Endodermal cell (in vitro differentiated cells): ENCODE results near the gene PPIP5K2. TPM values are rescaled to one million over a fixed set of nuclear protein-coding genes. Genes with fewer than 3 reads are reported as not detected.

ENCODE experiments used
- DNase-seq: peaks from one replicate; pipeline ENCODE4 v3.0.0-alpha.2; 2017
- H3K27ac ChIP-seq: 2 replicates; pipeline ENCODE4 v1.5.1; 2013; ENCODE audit warnings: mild to moderate bottlenecking, low read depth, low read length, moderate library complexity
- H3K27me3 ChIP-seq: 2 replicates; pipeline ENCODE4 v1.6.1; 2013; ENCODE audit warnings: mild to moderate bottlenecking, low read length, moderate library complexity; ENCODE audit not compliant: insufficient read depth, control insufficient read depth, poor library complexity, severe bottlenecking
- H3K36me3 ChIP-seq: 2 replicates; pipeline ENCODE4 v1.7.0; 2013; ENCODE audit warnings: mild to moderate bottlenecking, low read length, moderate library complexity; ENCODE audit not compliant: control insufficient read depth, insufficient read depth
- H3K4me1 ChIP-seq: one replicate; pipeline ENCODE4 v1.7.0; 2013; ENCODE audit warnings: low read length; ENCODE audit not compliant: control insufficient read depth, insufficient read depth
- H3K4me3 ChIP-seq: 2 replicates; pipeline ENCODE4 v1.5.1; 2013; ENCODE audit warnings: mild to moderate bottlenecking, low read length, moderate library complexity
- H3K9ac ChIP-seq: 2 replicates; pipeline ENCODE4 v1.6.1; 2013; ENCODE audit warnings: mild to moderate bottlenecking, low read length, moderate library complexity; ENCODE audit not compliant: poor library complexity, severe bottlenecking; ENCODE audit errors: extremely low read depth
- H3K9me3 ChIP-seq: 2 replicates; pipeline ENCODE4 v1.6.1; 2013; ENCODE audit warnings: mild to moderate bottlenecking, low read length, moderate library complexity; ENCODE audit not compliant: control insufficient read depth
- H3K27ac Mint-ChIP-seq: 2 replicates; pipeline ENCODE4 v1.8.0; 2020; ENCODE audit warnings: mixed read lengths
- H3K27me3 Mint-ChIP-seq: 2 replicates; pipeline ENCODE4 v1.8.0; 2021; ENCODE audit warnings: mild to moderate bottlenecking, mixed read lengths; ENCODE audit not compliant: insufficient read depth
- H3K36me3 Mint-ChIP-seq: 2 replicates; pipeline ENCODE4 v1.8.0; 2020; ENCODE audit warnings: low read depth, mixed read lengths
- H3K4me1 Mint-ChIP-seq: 2 replicates; pipeline ENCODE4 v1.8.0; 2020; ENCODE audit warnings: mixed read lengths
- H3K4me3 Mint-ChIP-seq: 2 replicates; pipeline ENCODE4 v1.8.0; 2020; ENCODE audit warnings: mild to moderate bottlenecking, moderate library complexity, mixed read lengths
- H3K9me3 Mint-ChIP-seq: 2 replicates; pipeline ENCODE4 v1.8.0; 2020; ENCODE audit warnings: mild to moderate bottlenecking, mixed read lengths
- CTCF ChIP-seq: fragments of 200-600 bp; sonication (generic); conservative IDR thresholded peaks from 2 replicates; pipeline ENCODE4 v1.5.0; 2021; ENCODE audit warnings: antibody characterized with exemption, mild to moderate bottlenecking
- WGBS, 2 experiments: methylation state at CpG; one replicate each; pipeline versions ENCODE4 v1.1.5 to v1.1.7; 2013; ENCODE audit warnings: missing lambda C conversion rate in 2 of 2, mixed read lengths in 1 of 2; ENCODE audit not compliant: insufficient coverage in 1 of 2, insufficient read length in 1 of 2; 5-methylcytosine and 5-hydroxymethylcytosine counted together
- total RNA-seq, 2 donors: library from RNA; stranded (reverse); fragmentation: NEBNext Ultra II Directional in 1 of 2; extraction: Animal tissue kit (Norgen Biotek cat#: 25700) in 1 of 2; gene quantifications; 2 replicates in 1 of 2; 3 replicates in 1 of 2; pipeline ENCODE4 v1.2.1, GENCODE V29; 2021

PPIP5K2 gene
- total RNA-seq, 2 donors from 2014 or later, result 67.1 to 68.0 TPM

- 0 to 2% methylated on average over 3 to 19 of the region's 20 CpGs for WGBS, 2 experiments
- DNase-seq, result peak; percentile 80
- Mint-ChIP-seq H3K27ac (peak overlapping the region; percentile 87), H3K27me3 (no peaks in the 10 kb centered on the region), H3K4me1 (peaks cover 41% of the 10 kb centered on the region), H3K4me3 (peak overlapping the region; percentile 93), H3K9me3 (no peaks in the 10 kb centered on the region), H3K36me3 (no peaks in the 10 kb centered on the region)
- no peaks in the 10 kb centered on the region for H3K36me3 ChIP-seq
- TF ChIP-seq CTCF, result peak; percentile 15
- H3K9ac ChIP-seq, result peak overlapping the region; percentile 40
- H3K9me3 ChIP-seq, result no peaks in the 10 kb centered on the region
- peaks cover 8% of the 10 kb centered on the region for H3K4me1 ChIP-seq
- peak overlapping the region; percentile 91 for H3K4me3 ChIP-seq
- H3K27me3 ChIP-seq, result no peaks in the 10 kb centered on the region
- peak overlapping the region; percentile 48 for H3K27ac ChIP-seq
Measured at GRCh38 chr5:103259705-103260355, 139.7 kb downstream of the PPIP5K2 start.

GRCh38 chr5:103260951-103261350, 140.8 kb downstream of the PPIP5K2 start:
- no peak overlapping the region for H3K27ac Mint-ChIP-seq
- H3K9me3 Mint-ChIP-seq, result no peaks in the 10 kb centered on the region
- DNase-seq, result no peak
- TF ChIP-seq CTCF, result no peak
- peaks cover 50% of the 10 kb centered on the region for H3K4me1 Mint-ChIP-seq
- Histone ChIP-seq H3K27me3 (no peaks in the 10 kb centered on the region), H3K9me3 (no peaks in the 10 kb centered on the region), H3K27ac (no peak overlapping the region), H3K36me3 (no peaks in the 10 kb centered on the region), H3K9ac (no peak overlapping the region), H3K4me3 (peak overlapping the region; percentile 91), H3K4me1 (peaks cover 8% of the 10 kb centered on the region)
- WGBS, 2 experiments, result 80 to 86% methylated on average over 3 of the region's 3 CpGs
- H3K27me3 Mint-ChIP-seq, result no peaks in the 10 kb centered on the region
- no peak overlapping the region for H3K4me3 Mint-ChIP-seq
- no peaks in the 10 kb centered on the region for H3K36me3 Mint-ChIP-seq

Other genes starting within 250 kb of the PPIP5K2 start
- 1 to 10 TPM; 7.0 to 9.6 TPM for gene GIN1, start 163 bp upstream of the PPIP5K2 start, total RNA-seq
- gene MACIR, start 138.5 kb downstream of the PPIP5K2 start, total RNA-seq, result 10 to 100 TPM; 13.2 to 18.9 TPM